Ectodermal cell (in vitro differentiated cells): Measurements from ENCODE around the gene MYT1.

Experiments used
- H3K27ac ChIP-seq: 2 replicates; pipeline ENCODE4 v1.7.0; 2013; ENCODE audit warnings: mild to moderate bottlenecking, low read depth, low read length; ENCODE audit not compliant: insufficient read depth, poor library complexity, severe bottlenecking
- H3K27me3 ChIP-seq: 2 replicates; pipeline ENCODE4 v1.7.0; 2013; ENCODE audit warnings: mild to moderate bottlenecking, low read length; ENCODE audit not compliant: insufficient read depth, control insufficient read depth, poor library complexity, severe bottlenecking
- H3K36me3 ChIP-seq: one replicate; pipeline ENCODE4 v1.7.0; 2013; ENCODE audit warnings: low read length; ENCODE audit not compliant: control insufficient read depth, insufficient read depth
- H3K4me1 ChIP-seq: one replicate; pipeline ENCODE4 v1.7.0; 2013; ENCODE audit warnings: low read length; ENCODE audit not compliant: control insufficient read depth, insufficient read depth
- H3K4me3 ChIP-seq: 2 replicates; pipeline ENCODE4 v1.7.0; 2013; ENCODE audit warnings: low read depth, low read length, control low read depth; ENCODE audit not compliant: insufficient read depth
- H3K9me3 ChIP-seq: 2 replicates; pipeline ENCODE4 v1.7.0; 2013; ENCODE audit warnings: mild to moderate bottlenecking, low read length, moderate library complexity; ENCODE audit not compliant: control insufficient read depth
- WGBS, 2 experiments: methylation state at CpG; one replicate each; pipeline ENCODE4 v1.1.7; 2013; ENCODE audit warnings: missing lambda C conversion rate in 2 of 2; 5-methylcytosine and 5-hydroxymethylcytosine counted together

Gene MYT1

GRCh38 chr20:64214952-64215351 lies 50.7 kb downstream of the MYT1 start:
- Histone ChIP-seq H3K4me1 (peaks cover under 1% of the 10 kb centered on the region), H3K27ac (no peak overlapping the region), H3K4me3 (no peak overlapping the region), H3K27me3 (peaks cover 4% of the 10 kb centered on the region), H3K9me3 (no peaks in the 10 kb centered on the region), H3K36me3 (no peaks in the 10 kb centered on the region)
- WGBS, 2 experiments, result 64 to 66% methylated on average over 6 of the region's 6 CpGs

GRCh38 chr20:64216036-64216435 lies 51.8 kb downstream of the MYT1 start:
- peaks cover 4% of the 10 kb centered on the region for H3K27me3 ChIP-seq
- peaks cover 9% of the 10 kb centered on the region for H3K4me1 ChIP-seq
- WGBS, 2 experiments, result 92 to 95% methylated on average over 3 of the region's 3 CpGs
- no peaks in the 10 kb centered on the region for H3K9me3 ChIP-seq
- H3K27ac ChIP-seq, result no peak overlapping the region
- no peaks in the 10 kb centered on the region for H3K36me3 ChIP-seq
- no peak overlapping the region for H3K4me3 ChIP-seq

GRCh38 chr20:64216910-64217309 lies 52.7 kb downstream of the MYT1 start:
- H3K27me3 ChIP-seq, result peaks cover 4% of the 10 kb centered on the region
- no peaks in the 10 kb centered on the region for H3K9me3 ChIP-seq
- WGBS, 2 experiments, result 94% methylated on average over 11 of the region's 11 CpGs
- peaks cover 17% of the 10 kb centered on the region for H3K4me1 ChIP-seq
- H3K27ac ChIP-seq, result no peak overlapping the region
- H3K36me3 ChIP-seq, result no peaks in the 10 kb centered on the region
- H3K4me3 ChIP-seq, result no peak overlapping the region

GRCh38 chr20:64217539-64218221 lies 53.4 kb downstream of the MYT1 start:
- Histone ChIP-seq H3K27me3 (peaks cover 4% of the 10 kb centered on the region), H3K27ac (no peak overlapping the region), H3K4me1 (peaks cover 20% of the 10 kb centered on the region), H3K4me3 (no peak overlapping the region), H3K9me3 (no peaks in the 10 kb centered on the region), H3K36me3 (no peaks in the 10 kb centered on the region)
- 92 to 95% methylated on average over 13 of the region's 13 CpGs for WGBS, 2 experiments

- 92 to 95% methylated on average over 12 of the region's 12 CpGs for WGBS, 2 experiments
- H3K27ac ChIP-seq, result no peak overlapping the region
- peaks cover 1% of the 10 kb centered on the region for H3K27me3 ChIP-seq
These were observed 55.0 kb downstream of the MYT1 start for GRCh38 chr20:64219202-64219601.

GRCh38 chr20:64219730-64220129 lies 55.5 kb downstream of the MYT1 start:
- Histone ChIP-seq H3K27ac (no peak overlapping the region), H3K4me1 (peaks cover 36% of the 10 kb centered on the region), H3K27me3 (no peaks in the 10 kb centered on the region), H3K36me3 (no peaks in the 10 kb centered on the region), H3K9me3 (no peaks in the 10 kb centered on the region), H3K4me3 (no peak overlapping the region)
- WGBS, 2 experiments, result 87 to 89% methylated on average over 16 of the region's 16 CpGs

More at GRCh38 chr20:64219202-64219601, 55.0 kb downstream of the MYT1 start:
- no peaks in the 10 kb centered on the region for H3K36me3 ChIP-seq
- H3K9me3 ChIP-seq, result no peaks in the 10 kb centered on the region
- H3K4me3 ChIP-seq, result no peak overlapping the region
- peaks cover 34% of the 10 kb centered on the region for H3K4me1 ChIP-seq

GRCh38 chr20:64220420-64220819 lies 56.2 kb downstream of the MYT1 start:
- no peaks in the 10 kb centered on the region for H3K36me3 ChIP-seq
- WGBS, 2 experiments, result 86% methylated on average over 5 to 7 of the region's 8 CpGs
- no peak overlapping the region for H3K27ac ChIP-seq
- H3K27me3 ChIP-seq, result no peaks in the 10 kb centered on the region
- peaks cover 36% of the 10 kb centered on the region for H3K4me1 ChIP-seq
- H3K4me3 ChIP-seq, result no peak overlapping the region
- no peaks in the 10 kb centered on the region for H3K9me3 ChIP-seq

- Histone ChIP-seq H3K36me3 (no peaks in the 10 kb centered on the region), H3K27ac (no peak overlapping the region), H3K4me1 (peaks cover 36% of the 10 kb centered on the region), H3K4me3 (no peak overlapping the region), H3K27me3 (no peaks in the 10 kb centered on the region), H3K9me3 (no peaks in the 10 kb centered on the region)
- WGBS, 2 experiments, result 92 to 94% methylated on average over 17 of the region's 17 CpGs
These were observed 56.8 kb downstream of the MYT1 start for GRCh38 chr20:64220891-64221527.

GRCh38 chr20:64222291-64222735 lies 58.1 kb downstream of the MYT1 start:
- WGBS, 2 experiments, result 91 to 92% methylated on average over 5 of the region's 5 CpGs
- H3K27ac ChIP-seq, result no peak overlapping the region
- H3K36me3 ChIP-seq, result no peaks in the 10 kb centered on the region

GRCh38 chr20:64222851-64223525 lies 58.7 kb downstream of the MYT1 start:
- peaks cover 36% of the 10 kb centered on the region for H3K4me1 ChIP-seq
- WGBS, 2 experiments, result 82 to 84% methylated on average over 20 of the region's 20 CpGs
- H3K4me3 ChIP-seq, result no peak overlapping the region
- no peak overlapping the region for H3K27ac ChIP-seq
- H3K9me3 ChIP-seq, result no peaks in the 10 kb centered on the region
- H3K27me3 ChIP-seq, result no peaks in the 10 kb centered on the region
- H3K36me3 ChIP-seq, result no peaks in the 10 kb centered on the region

More at GRCh38 chr20:64222291-64222735, 58.1 kb downstream of the MYT1 start:
- peaks cover 36% of the 10 kb centered on the region for H3K4me1 ChIP-seq
- no peaks in the 10 kb centered on the region for H3K27me3 ChIP-seq
- H3K4me3 ChIP-seq, result no peak overlapping the region
- H3K9me3 ChIP-seq, result no peaks in the 10 kb centered on the region
